Endothelial cell of umbilical vein (primary cell): ENCODE data around the gene CRISP3.

Experiments used
- GATA2 ChIP-seq: IDR thresholded peaks from 2 replicates; pipeline ENCODE4 v1.7.0; 2011; ENCODE audit warnings: low read depth, mild to moderate bottlenecking, moderate library complexity, mixed read lengths, low read length; ENCODE audit not compliant: insufficient read length, insufficient read depth
- MYC ChIP-seq: IDR thresholded peaks from one replicate; pipeline ENCODE4 v1.6.1; 2011; ENCODE audit warnings: mild to moderate bottlenecking, low read depth, low read length
- POLR2AphosphoS5 ChIP-seq: IDR thresholded peaks from 2 replicates; pipeline ENCODE4 v1.6.1; 2012; ENCODE audit warnings: low read depth, mild to moderate bottlenecking, control low read depth, low read length, moderate library complexity; ENCODE audit not compliant: insufficient read depth
- TF ChIP-seq, protein P1 (sequence below): IDR thresholded peaks from 2 replicates; pipeline ENCODE4 v1.6.1; 2011; ENCODE audit not compliant: insufficient read depth, insufficient read length
- TF ChIP-seq, protein P2 (sequence below), 2 donors: IDR thresholded peaks; 1 replicate in 1 of 2; 2 replicates in 1 of 2; pipeline ENCODE4 v1.5.1; 2011; ENCODE audit warnings: low read length in 2 of 2, mild to moderate bottlenecking in 2 of 2, moderate library complexity in 2 of 2, control low read depth in 1 of 2, inconsistent platforms in 1 of 2, low read depth in 1 of 2; ENCODE audit not compliant: insufficient read depth in 1 of 2; ENCODE audit errors: extremely low read depth in 1 of 2

DNA sequence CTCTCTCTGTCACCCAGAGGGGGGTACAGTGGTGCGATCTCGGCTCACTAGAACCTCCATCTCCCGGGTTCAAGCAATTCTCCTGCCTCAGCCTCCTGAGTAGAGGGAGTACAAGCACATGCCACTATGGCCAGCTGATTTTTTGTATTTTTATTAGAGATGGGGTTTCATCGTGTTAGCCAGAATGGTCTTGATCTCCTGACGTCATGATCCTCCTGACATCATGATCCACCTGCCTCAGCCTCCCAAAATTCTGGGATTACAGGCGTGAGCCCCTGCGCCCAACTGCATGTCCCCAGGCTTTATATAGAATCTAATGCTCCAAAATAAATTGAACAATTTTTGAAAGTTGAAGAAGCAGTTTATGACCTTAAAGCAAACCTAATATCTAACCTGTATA, 23.8 kb downstream of the CRISP3 start:
- TF ChIP-seq POLR2AphosphoS5 (no peak), MYC (no peak), GATA2 (no peak)
- TF ChIP-seq, protein P1, sequence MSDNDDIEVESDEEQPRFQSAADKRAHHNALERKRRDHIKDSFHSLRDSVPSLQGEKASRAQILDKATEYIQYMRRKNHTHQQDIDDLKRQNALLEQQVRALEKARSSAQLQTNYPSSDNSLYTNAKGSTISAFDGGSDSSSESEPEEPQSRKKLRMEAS: no peak
- TF ChIP-seq, protein P2, sequence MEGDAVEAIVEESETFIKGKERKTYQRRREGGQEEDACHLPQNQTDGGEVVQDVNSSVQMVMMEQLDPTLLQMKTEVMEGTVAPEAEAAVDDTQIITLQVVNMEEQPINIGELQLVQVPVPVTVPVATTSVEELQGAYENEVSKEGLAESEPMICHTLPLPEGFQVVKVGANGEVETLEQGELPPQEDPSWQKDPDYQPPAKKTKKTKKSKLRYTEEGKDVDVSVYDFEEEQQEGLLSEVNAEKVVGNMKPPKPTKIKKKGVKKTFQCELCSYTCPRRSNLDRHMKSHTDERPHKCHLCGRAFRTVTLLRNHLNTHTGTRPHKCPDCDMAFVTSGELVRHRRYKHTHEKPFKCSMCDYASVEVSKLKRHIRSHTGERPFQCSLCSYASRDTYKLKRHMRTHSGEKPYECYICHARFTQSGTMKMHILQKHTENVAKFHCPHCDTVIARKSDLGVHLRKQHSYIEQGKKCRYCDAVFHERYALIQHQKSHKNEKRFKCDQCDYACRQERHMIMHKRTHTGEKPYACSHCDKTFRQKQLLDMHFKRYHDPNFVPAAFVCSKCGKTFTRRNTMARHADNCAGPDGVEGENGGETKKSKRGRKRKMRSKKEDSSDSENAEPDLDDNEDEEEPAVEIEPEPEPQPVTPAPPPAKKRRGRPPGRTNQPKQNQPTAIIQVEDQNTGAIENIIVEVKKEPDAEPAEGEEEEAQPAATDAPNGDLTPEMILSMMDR (IDR thresholded peaks at IDR 0.05; ENCODE audit: extremely low read depth in 1 of 2, insufficient read depth in 1 of 2, low read depth in 1 of 2, low read length in 2 of 2): no peak
